ENCODE measurements around the gene EPHA4.
A peak's percentile ranks its signal among the peaks of the same experiment; 100 is the strongest.

The EPHA4 gene

GRCh38 chr2:221410487-221410886 lies 161.6 kb downstream of the EPHA4 start:
- no peak overlapping the region for H3K27ac ChIP-seq
- DNase-seq (ENCODE audit: low spot score): no peak
- TF ChIP-seq CTCF (conservative IDR thresholded peaks at IDR 0.05; ENCODE audit: low read depth): no peak
- CTCF ChIA-PET: interaction anchor here (0.6 kb wide), 1 partner anchor 63 kb away, joined by 5 read pairs; no protein-coding TSS in a partner anchor
- POLR2A ChIA-PET (ENCODE audit: low non-redundant PET): no interaction called here

GRCh38 chr2:221407765-221408164 lies 164.3 kb downstream of the EPHA4 start:
- TF ChIP-seq CTCF (conservative IDR thresholded peaks at IDR 0.05; ENCODE audit: low read depth): no peak
- CTCF ChIA-PET: no interaction called here
- H3K27ac ChIP-seq: no peak overlapping the region

GRCh38 chr2:221405521-221405920 lies 166.6 kb downstream of the EPHA4 start:
- no peak for TF ChIP-seq CTCF (conservative IDR thresholded peaks at IDR 0.05; ENCODE audit: low read depth)
- ChIA-PET CTCF (interaction anchor here (0.6 kb wide), 1 partner anchor 448 kb away, joined by 4 read pairs; no protein-coding TSS in a partner anchor), POLR2A (ENCODE audit: low non-redundant PET) (no interaction called here)
- no peak for DNase-seq (ENCODE audit: low spot score)
- no peak overlapping the region for H3K27ac ChIP-seq

More at GRCh38 chr2:221407765-221408164, 164.3 kb downstream of the EPHA4 start:
- no peak for DNase-seq (ENCODE audit: low spot score)
- POLR2A ChIA-PET (ENCODE audit: low non-redundant PET): no interaction called here

- DNase-seq (ENCODE audit: low spot score): no peak
- no peak overlapping the region for H3K27ac ChIP-seq
- CTCF ChIA-PET: no interaction called here
- TF ChIP-seq CTCF (conservative IDR thresholded peaks at IDR 0.05; ENCODE audit: low read depth): no peak
- POLR2A ChIA-PET (ENCODE audit: low non-redundant PET): no interaction called here
Observed at GRCh38 chr2:221402072-221402471, 170.0 kb downstream of the EPHA4 start.

GRCh38 chr2:221400411-221400810 lies 171.7 kb downstream of the EPHA4 start:
- POLR2A ChIA-PET (ENCODE audit: low non-redundant PET): no interaction called here
- no peak for DNase-seq (ENCODE audit: low spot score)
- no peak overlapping the region for H3K27ac ChIP-seq
- no peak for TF ChIP-seq CTCF (conservative IDR thresholded peaks at IDR 0.05; ENCODE audit: low read depth)
- CTCF ChIA-PET: no interaction called here

- DNase-seq (ENCODE audit: low spot score): no peak
- ChIA-PET CTCF (no interaction called here), POLR2A (ENCODE audit: low non-redundant PET) (no interaction called here)
- no peak for TF ChIP-seq CTCF (conservative IDR thresholded peaks at IDR 0.05; ENCODE audit: low read depth)
- H3K27ac ChIP-seq: no peak overlapping the region
Observed at GRCh38 chr2:221399183-221399582, 172.9 kb downstream of the EPHA4 start.

GRCh38 chr2:221397187-221397586 lies 174.9 kb downstream of the EPHA4 start:
- H3K27ac ChIP-seq: no peak overlapping the region
- POLR2A ChIA-PET (ENCODE audit: low non-redundant PET): no interaction called here
- CTCF ChIA-PET: no interaction called here

More at GRCh38 chr2:221397187-221397586, 174.9 kb downstream of the EPHA4 start:
- TF ChIP-seq CTCF (conservative IDR thresholded peaks at IDR 0.05; ENCODE audit: low read depth): no peak
- peak; percentile 27 for DNase-seq (ENCODE audit: low spot score)
